Measurements from ENCODE around the gene NRCAM. TPM values are rescaled to one million over a fixed set of nuclear protein-coding genes. Genes with fewer than 3 reads are reported as not detected.

NRCAM gene
- total RNA-seq, 1 donor from 2014 or later, result 33.2 TPM

DNA sequence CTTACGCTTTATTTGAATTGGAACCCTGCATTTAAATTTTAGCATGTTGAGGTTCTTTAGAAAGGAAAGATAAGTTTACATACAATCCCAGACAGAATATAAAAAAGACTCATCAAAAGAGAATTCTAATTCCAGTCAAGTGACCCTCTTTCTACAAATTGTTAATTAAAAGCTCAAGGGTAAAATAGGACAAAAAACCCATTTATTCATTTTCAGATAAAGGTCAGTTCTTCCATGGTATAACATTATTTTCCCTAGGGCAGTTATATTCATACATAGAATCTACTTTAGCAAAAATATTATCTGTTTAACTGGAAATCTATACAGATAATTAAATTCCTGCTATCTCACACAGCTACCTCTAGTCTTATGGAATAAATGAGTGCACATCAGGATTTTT lies 188.6 kb downstream of the NRCAM start:
- H3K36me3 Mint-ChIP-seq (ENCODE audit: low read depth), result peaks cover 2% of the 10 kb centered on the region
- no peaks in the 10 kb centered on the region for H3K27me3 Mint-ChIP-seq (ENCODE audit: low read depth)
- no peaks in the 10 kb centered on the region for H3K9me3 Mint-ChIP-seq
- TF ChIP-seq, protein P1, sequence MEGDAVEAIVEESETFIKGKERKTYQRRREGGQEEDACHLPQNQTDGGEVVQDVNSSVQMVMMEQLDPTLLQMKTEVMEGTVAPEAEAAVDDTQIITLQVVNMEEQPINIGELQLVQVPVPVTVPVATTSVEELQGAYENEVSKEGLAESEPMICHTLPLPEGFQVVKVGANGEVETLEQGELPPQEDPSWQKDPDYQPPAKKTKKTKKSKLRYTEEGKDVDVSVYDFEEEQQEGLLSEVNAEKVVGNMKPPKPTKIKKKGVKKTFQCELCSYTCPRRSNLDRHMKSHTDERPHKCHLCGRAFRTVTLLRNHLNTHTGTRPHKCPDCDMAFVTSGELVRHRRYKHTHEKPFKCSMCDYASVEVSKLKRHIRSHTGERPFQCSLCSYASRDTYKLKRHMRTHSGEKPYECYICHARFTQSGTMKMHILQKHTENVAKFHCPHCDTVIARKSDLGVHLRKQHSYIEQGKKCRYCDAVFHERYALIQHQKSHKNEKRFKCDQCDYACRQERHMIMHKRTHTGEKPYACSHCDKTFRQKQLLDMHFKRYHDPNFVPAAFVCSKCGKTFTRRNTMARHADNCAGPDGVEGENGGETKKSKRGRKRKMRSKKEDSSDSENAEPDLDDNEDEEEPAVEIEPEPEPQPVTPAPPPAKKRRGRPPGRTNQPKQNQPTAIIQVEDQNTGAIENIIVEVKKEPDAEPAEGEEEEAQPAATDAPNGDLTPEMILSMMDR (conservative IDR thresholded peaks at IDR 0.05), result no peak
- no peak for DNase-seq (ENCODE audit: low read depth, low spot score)
- H3K4me1 Mint-ChIP-seq, result peaks cover 11% of the 10 kb centered on the region
- no peak overlapping the region for H3K4me3 Mint-ChIP-seq
- H3K27ac Mint-ChIP-seq (ENCODE audit: unreplicated experiment), result no peak overlapping the region

DNA sequence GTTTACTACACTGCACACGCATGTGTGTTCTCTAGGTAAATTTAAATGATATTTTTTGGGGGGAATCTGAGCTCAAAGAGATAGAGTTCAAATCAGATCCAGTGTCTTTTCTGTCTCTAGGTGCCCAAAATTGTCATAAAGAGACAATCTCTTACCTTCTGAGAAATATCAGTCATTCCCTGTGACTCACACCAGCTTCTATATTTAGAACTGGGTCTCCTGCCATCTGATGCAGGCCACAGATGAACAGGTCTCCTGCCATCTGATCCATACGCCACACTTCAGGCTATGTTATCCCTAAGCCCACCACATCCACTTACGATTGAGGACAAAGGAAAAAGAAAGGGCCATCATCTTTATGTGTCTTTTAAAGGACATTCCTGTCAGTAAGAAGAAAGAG lies 189.7 kb downstream of the NRCAM start:
- no peak for DNase-seq (ENCODE audit: low read depth, low spot score)
- Mint-ChIP-seq H3K4me3 (no peak overlapping the region), H3K27ac (ENCODE audit: unreplicated experiment) (no peak overlapping the region), H3K27me3 (ENCODE audit: low read depth) (no peaks in the 10 kb centered on the region), H3K9me3 (peaks cover 2% of the 10 kb centered on the region), H3K4me1 (peaks cover 11% of the 10 kb centered on the region), H3K36me3 (ENCODE audit: low read depth) (peaks cover 3% of the 10 kb centered on the region)
- TF ChIP-seq, protein P1 (conservative IDR thresholded peaks at IDR 0.05), result no peak

DNA sequence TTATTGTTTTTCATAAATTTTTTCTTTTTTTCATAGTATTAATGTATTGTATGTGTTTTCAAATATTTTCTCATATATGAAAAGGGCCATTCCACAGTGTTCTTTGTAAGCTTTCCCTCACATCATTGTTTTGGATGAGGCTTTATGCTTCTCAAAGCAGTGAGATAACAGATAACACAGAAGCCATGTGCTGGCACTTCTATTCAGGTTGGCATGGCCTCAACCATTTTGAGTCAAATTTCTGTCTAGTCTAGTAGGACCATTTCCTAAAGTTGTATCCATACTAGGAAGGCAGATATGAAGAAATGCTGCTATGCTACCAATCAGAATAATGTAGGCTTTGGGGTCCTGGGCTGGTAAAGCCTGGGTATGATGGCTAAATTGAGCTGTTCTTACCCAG lies 190.2 kb downstream of the NRCAM start:
- H3K27ac Mint-ChIP-seq (ENCODE audit: unreplicated experiment), result no peak overlapping the region
- DNase-seq (ENCODE audit: low read depth, low spot score), result no peak
- TF ChIP-seq, protein P1 (conservative IDR thresholded peaks at IDR 0.05), result no peak
- H3K27me3 Mint-ChIP-seq (ENCODE audit: low read depth), result no peaks in the 10 kb centered on the region
- H3K36me3 Mint-ChIP-seq (ENCODE audit: low read depth), result peaks cover 3% of the 10 kb centered on the region
- peaks cover 11% of the 10 kb centered on the region for H3K4me1 Mint-ChIP-seq
- peaks cover 2% of the 10 kb centered on the region for H3K9me3 Mint-ChIP-seq
- no peak overlapping the region for H3K4me3 Mint-ChIP-seq

- TF ChIP-seq, protein P1 (conservative IDR thresholded peaks at IDR 0.05), result no peak
- Mint-ChIP-seq H3K9me3 (peaks cover 2% of the 10 kb centered on the region), H3K27me3 (ENCODE audit: low read depth) (no peaks in the 10 kb centered on the region), H3K4me1 (peaks cover 4% of the 10 kb centered on the region), H3K36me3 (ENCODE audit: low read depth) (peaks cover 3% of the 10 kb centered on the region), H3K27ac (ENCODE audit: unreplicated experiment) (no peak overlapping the region), H3K4me3 (no peak overlapping the region)
- DNase-seq (ENCODE audit: low read depth, low spot score), result no peak
Measured at GRCh38 chr7:108265007-108265406, 191.2 kb downstream of the NRCAM start.

GRCh38 chr7:108263425-108263824 lies 192.8 kb downstream of the NRCAM start:
- H3K27me3 Mint-ChIP-seq (ENCODE audit: low read depth), result no peaks in the 10 kb centered on the region
- H3K36me3 Mint-ChIP-seq (ENCODE audit: low read depth), result peaks cover 6% of the 10 kb centered on the region
- no peak for DNase-seq (ENCODE audit: low read depth, low spot score)
- H3K9me3 Mint-ChIP-seq, result peaks cover 7% of the 10 kb centered on the region
- H3K27ac Mint-ChIP-seq (ENCODE audit: unreplicated experiment), result no peak overlapping the region
- H3K4me3 Mint-ChIP-seq, result no peak overlapping the region
- peaks cover 4% of the 10 kb centered on the region for H3K4me1 Mint-ChIP-seq
- TF ChIP-seq, protein P1 (conservative IDR thresholded peaks at IDR 0.05), result no peak
